ENCODE measurements around the gene OARD1. TPM values are rescaled to one million over a fixed set of nuclear protein-coding genes. Genes with fewer than 3 reads are reported as not detected.

The OARD1 gene
- total and polyA plus RNA-seq, 10 of the 15 experiments (the other 5 are each of a cell fraction or from before 2014, with no cell fraction given), result 19.0 to 63.5 (median 43.6) TPM

GRCh38 chr6:41050536-41050935 lies 21.6 kb downstream of the OARD1 start (continued):
- TF ChIP-seq CUX1 (IDR thresholded peaks at IDR 0.05; ENCODE audit: insufficient replicate concordance, low read depth, low read length) (no peak), YBX1 (IDR thresholded peaks at IDR 0.05) (no peak), MLLT1 (IDR thresholded peaks at IDR 0.05) (no peak), GABPA (IDR thresholded peaks at IDR 0.05; ENCODE audit: low read depth) (no peak), NBN (IDR thresholded peaks at IDR 0.05) (no peak), IRF5 (IDR thresholded peaks at IDR 0.05; ENCODE audit: borderline replicate concordance) (no peak), CREB1 (IDR thresholded peaks at IDR 0.05; ENCODE audit: low read depth) (no peak), JUND (IDR thresholded peaks at IDR 0.05; ENCODE audit: low read depth, low read length) (no peak), RAD21 (IDR thresholded peaks at IDR 0.05; ENCODE audit: insufficient read depth, low read depth, low read length) (no peak), ASH2L (IDR thresholded peaks at IDR 0.05; ENCODE audit: borderline replicate concordance, low read depth) (no peak), ZBTB11 (CRISPR knock-in tag; IDR thresholded peaks at IDR 0.05) (no peak)

All from GM12878 (cell line).